HG03457 (cell line): ENCODE measurements around the gene GNPAT.

ENCODE experiments used
- ATAC-seq: cut with Tn5 transposase; IDR thresholded peaks from one replicate; pipeline ENCODE4 v1.9.1; 2021; ENCODE audit warnings: moderate number of reproducible peaks; ENCODE audit not compliant: unreplicated experiment

GNPAT gene

GRCh38 chr1:231242516-231243198 is 1.6 kb downstream of the GNPAT start:
- no peak for ATAC-seq

GRCh38 chr1:231248778-231249177 is 7.8 kb downstream of the GNPAT start:
- ATAC-seq, result no peak

GRCh38 chr1:231252336-231252735 is 11.3 kb downstream of the GNPAT start:
- no peak for ATAC-seq

- ATAC-seq, result no peak
Observed at GRCh38 chr1:231260351-231260750, 19.3 kb downstream of the GNPAT start.

GRCh38 chr1:231264642-231265041 is 23.6 kb downstream of the GNPAT start:
- ATAC-seq, result no peak

GRCh38 chr1:231265379-231265778 is 24.4 kb downstream of the GNPAT start:
- no peak for ATAC-seq

GRCh38 chr1:231266811-231267322 is 25.9 kb downstream of the GNPAT start:
- no peak for ATAC-seq

GRCh38 chr1:231272173-231272572 is 31.2 kb downstream of the GNPAT start:
- ATAC-seq, result no peak

GRCh38 chr1:231272880-231273279 is 31.9 kb downstream of the GNPAT start:
- ATAC-seq, result no peak

- ATAC-seq, result no peak
Observed at GRCh38 chr1:231274119-231274825, 33.3 kb downstream of the GNPAT start.

GRCh38 chr1:231278100-231278790 is 37.2 kb downstream of the GNPAT start:
- ATAC-seq, result no peak

GRCh38 chr1:231279081-231279480 is 38.1 kb downstream of the GNPAT start:
- no peak for ATAC-seq

GRCh38 chr1:231279683-231280082 is 38.7 kb downstream of the GNPAT start:
- ATAC-seq, result no peak

- no peak for ATAC-seq
Observed at GRCh38 chr1:231284441-231284840, 43.4 kb downstream of the GNPAT start.

GRCh38 chr1:231286603-231287002 is 45.6 kb downstream of the GNPAT start:
- no peak for ATAC-seq

- no peak for ATAC-seq
Observed at GRCh38 chr1:231295938-231296337, 54.9 kb downstream of the GNPAT start.

GRCh38 chr1:231301990-231302389 is 61.0 kb downstream of the GNPAT start:
- ATAC-seq, result no peak

- no peak for ATAC-seq
Observed at GRCh38 chr1:231310391-231310934, 69.5 kb downstream of the GNPAT start.

- ATAC-seq, result no peak
Observed at GRCh38 chr1:231311720-231312431, 70.9 kb downstream of the GNPAT start.

GRCh38 chr1:231312432-231312788 is 71.4 kb downstream of the GNPAT start:
- no peak for ATAC-seq

GRCh38 chr1:231313661-231314060 is 72.6 kb downstream of the GNPAT start:
- no peak for ATAC-seq
